ENCODE data around the gene ZNF793. TPM values are rescaled to one million over a fixed set of nuclear protein-coding genes. Genes with fewer than 3 reads are reported as not detected.

Gene ZNF793
- total RNA-seq, result 1.3 and 1.5 TPM in 2 replicates

DNA sequence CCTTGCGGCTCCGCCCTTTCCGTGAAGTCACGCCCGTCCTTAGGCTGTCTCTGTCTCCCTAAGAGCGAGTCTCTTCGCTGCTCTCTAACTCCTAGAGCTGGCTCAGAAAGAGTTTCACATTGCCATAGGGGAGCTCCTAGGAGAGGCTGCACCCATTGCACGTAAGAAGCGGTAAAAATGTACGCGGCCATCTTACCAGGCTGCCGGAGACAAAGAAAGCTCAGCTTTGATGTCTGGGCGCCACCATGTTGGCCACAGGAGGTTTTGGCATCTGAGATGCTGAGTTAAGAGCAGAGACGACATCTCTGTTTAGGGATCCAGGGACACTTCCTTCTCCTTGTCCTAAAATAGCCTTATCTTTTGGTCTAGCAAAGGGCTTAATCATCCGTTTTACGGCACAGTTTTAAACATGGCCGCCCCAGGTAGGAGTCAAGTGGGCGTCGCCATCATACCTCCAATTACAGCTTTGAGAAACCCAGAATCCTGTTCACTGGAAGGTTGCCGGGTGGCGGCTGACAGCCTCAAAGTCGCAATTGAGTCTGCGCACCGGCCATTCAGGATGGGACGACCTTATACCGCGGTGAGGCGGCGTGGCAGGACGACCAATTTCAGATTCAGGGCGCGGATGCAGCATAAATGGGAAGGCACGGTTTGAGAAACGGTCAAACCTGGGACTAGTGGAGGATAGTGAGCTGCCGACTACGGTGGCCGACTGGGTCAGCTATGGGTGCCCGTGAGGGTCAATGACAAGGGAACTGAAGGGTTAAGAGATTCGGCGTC is at the start of gene ZNF793:
TSS of gene ZNF793 (plus strand) at position 553 of the 780 bp plus-strand sequence. CDS start 16,501 bp downstream, outside the sequence.

DNA sequence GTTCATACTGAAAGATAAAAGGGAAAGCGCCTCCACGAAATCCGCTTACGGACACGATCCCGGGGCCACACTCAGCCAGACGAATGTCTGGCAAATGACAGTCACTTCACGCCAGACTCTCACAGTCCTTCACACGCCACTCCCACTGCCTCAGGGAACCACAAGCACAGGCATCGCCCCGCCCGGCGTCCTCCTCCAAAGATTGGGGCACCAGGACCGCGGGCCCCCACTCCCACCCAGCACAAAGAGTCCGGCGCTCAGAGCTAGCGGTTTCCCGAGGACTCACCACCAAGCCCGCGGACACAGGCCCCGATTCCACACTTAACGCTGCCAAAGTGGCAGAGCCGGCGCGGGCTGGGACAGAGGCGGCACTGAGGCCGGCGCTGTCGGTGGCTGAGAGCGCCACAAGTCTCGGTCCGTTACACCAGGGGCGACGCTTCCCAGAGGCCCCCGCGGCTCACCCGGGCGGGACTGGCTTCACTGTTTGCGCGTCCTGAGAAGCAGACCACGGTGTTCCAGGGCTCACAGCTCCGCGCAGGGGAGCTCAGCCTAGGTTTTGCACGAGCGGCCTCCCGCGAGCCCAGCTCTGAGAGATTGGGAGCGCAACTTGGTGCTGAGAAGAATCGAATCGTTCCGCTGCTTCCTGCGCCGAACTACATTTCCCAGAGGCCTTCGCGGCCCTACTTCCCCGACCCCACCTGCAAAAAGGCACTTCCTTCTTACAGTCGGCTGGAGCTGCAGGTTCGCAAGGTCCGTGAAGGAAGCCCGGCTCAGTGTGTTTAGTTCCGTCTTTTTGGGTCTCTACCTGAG is 39.7 kb upstream of the ZNF793 start, which contains the start of gene ZNF569:
TSS of gene ZNF569 (minus strand) at position 647 of the 810 bp plus-strand sequence. CDS start 22,523 bp downstream, outside the sequence.

DNA sequence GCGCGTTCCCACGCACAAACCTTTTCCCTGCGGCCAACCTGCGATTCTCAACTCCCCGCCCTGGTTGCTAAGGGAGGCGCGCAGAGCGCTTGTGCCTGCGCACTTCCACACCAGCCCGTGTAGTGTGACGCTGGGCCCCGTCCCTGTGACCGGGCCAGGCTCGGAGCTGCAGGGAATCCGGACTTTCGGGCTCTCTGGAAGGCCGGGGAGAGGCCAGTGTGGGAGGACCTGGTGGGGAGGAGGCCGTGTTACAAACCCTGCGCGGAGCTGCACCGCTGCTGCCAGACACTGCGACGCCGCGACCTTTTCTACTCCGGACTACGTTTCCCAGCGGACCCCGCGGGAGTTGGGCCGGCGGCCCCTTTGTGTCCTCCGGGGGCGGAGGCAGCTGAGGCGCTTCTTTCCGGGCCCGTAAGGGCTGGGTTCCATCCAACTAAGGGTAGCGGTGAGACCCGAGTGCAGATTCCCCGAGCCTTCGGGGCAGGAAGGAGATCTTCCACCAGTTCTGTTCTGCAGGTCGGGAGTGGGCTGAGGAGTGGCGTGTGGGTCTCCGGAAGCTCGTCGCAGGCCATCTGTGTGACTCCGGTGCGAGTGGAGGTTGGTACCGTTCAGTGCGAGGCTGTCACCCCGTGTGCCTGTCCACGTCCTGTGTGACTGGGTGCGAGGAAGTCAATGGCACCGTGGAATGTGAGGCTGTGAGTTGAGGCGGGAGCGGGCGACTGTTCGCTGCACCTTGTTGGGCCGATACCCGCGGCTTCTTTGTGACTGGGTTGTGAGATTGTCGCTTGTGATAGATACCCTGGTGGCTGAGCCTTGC is 37.6 kb upstream of the ZNF793 start, which contains the start of gene ZNF570:
TSS of gene ZNF570 (plus strand) at position 396 of the 817 bp plus-strand sequence. CDS start 999 bp downstream, outside the sequence.

Other genes with a start within 250 kb of the ZNF793 start
- gene ZNF527, start 135.8 kb upstream of the ZNF793 start, total RNA-seq, result 2.1 and 5.4 TPM in 2 replicates
- gene ZNF569, start 39.5 kb upstream of the ZNF793 start, total RNA-seq, result 3.6 and 5.3 TPM in 2 replicates
- gene ZNF570, start 37.6 kb upstream of the ZNF793 start, total RNA-seq, result 2.7 and 6.4 TPM in 2 replicates
- gene ZNF571, start 87.9 kb downstream of the ZNF793 start, total RNA-seq, result 0.77 and 1.6 TPM in 2 replicates
- 0.12 and 0.60 TPM in 2 replicates for gene ZNF540, start 87.9 kb downstream of the ZNF793 start, total RNA-seq
- gene ZFP30, start 148.5 kb downstream of the ZNF793 start, total RNA-seq, result 3.5 and 7.9 TPM in 2 replicates
- gene ZNF607, start 212.8 kb downstream of the ZNF793 start, total RNA-seq, result 0.85 and 4.1 TPM in 2 replicates

Measured in pericardium fibroblast (primary cell).